Measurements from ENCODE around the gene LRFN4. TPM values are rescaled to one million over a fixed set of nuclear protein-coding genes. Genes with fewer than 3 reads are reported as not detected.

Gene LRFN4
- polyA plus RNA-seq, 1 donor from 2014 or later, result 2.2 TPM

GRCh38 chr11:66858939-66859685 lies 2.2 kb downstream of the LRFN4 start:
- H3K4me1 Mint-ChIP-seq, result peaks cover 0 to 9% (median 5%) of the 10 kb centered on the region in 3 donors
- H3K36me3 Mint-ChIP-seq, result no peaks in the 10 kb centered on the region
- no peak overlapping the region for H3K27ac Mint-ChIP-seq
- H3K9me3 Mint-ChIP-seq, result no peaks in the 10 kb centered on the region
- H3K27me3 Mint-ChIP-seq, result no peaks in the 10 kb centered on the region
- H3K4me3 Mint-ChIP-seq, result no peak overlapping the region

- Mint-ChIP-seq H3K9me3 (no peaks in the 10 kb centered on the region), H3K27me3 (no peaks in the 10 kb centered on the region), H3K27ac (no peak overlapping the region), H3K36me3 (no peaks in the 10 kb centered on the region), H3K4me1 (peaks cover 3 to 10% (median 9%) of the 10 kb centered on the region in 3 donors), H3K4me3 (peak overlapping the region in 1 of 4 donors; percentile 26)
Observed at GRCh38 chr11:66859686-66860448, 3.0 kb downstream of the LRFN4 start.

- Mint-ChIP-seq H3K4me3 (peak overlapping the region in 1 of 4 donors; percentile 26), H3K9me3 (no peaks in the 10 kb centered on the region), H3K27ac (no peak overlapping the region), H3K27me3 (no peaks in the 10 kb centered on the region), H3K4me1 (peaks cover 5 to 9% (median 7%) of the 10 kb centered on the region in 3 donors), H3K36me3 (no peaks in the 10 kb centered on the region)
Observed at GRCh38 chr11:66860449-66860831, 3.6 kb downstream of the LRFN4 start.

GRCh38 chr11:66861038-66861773 lies 4.3 kb downstream of the LRFN4 start:
- no peak overlapping the region for H3K4me3 Mint-ChIP-seq
- no peaks in the 10 kb centered on the region for H3K27me3 Mint-ChIP-seq
- no peaks in the 10 kb centered on the region for H3K9me3 Mint-ChIP-seq
- no peak overlapping the region for H3K27ac Mint-ChIP-seq
- H3K4me1 Mint-ChIP-seq, result peaks cover 0 to 7% (median 5%) of the 10 kb centered on the region in 3 donors
- no peaks in the 10 kb centered on the region for H3K36me3 Mint-ChIP-seq

GRCh38 chr11:66861774-66862558 lies 5.1 kb downstream of the LRFN4 start:
- Mint-ChIP-seq H3K27ac (no peak overlapping the region), H3K27me3 (no peaks in the 10 kb centered on the region), H3K4me1 (peaks cover 0 to 7% (median 5%) of the 10 kb centered on the region in 3 donors), H3K36me3 (no peaks in the 10 kb centered on the region), H3K9me3 (no peaks in the 10 kb centered on the region), H3K4me3 (no peak overlapping the region)

- H3K4me1 Mint-ChIP-seq, result peaks cover 0 to 7% (median 5%) of the 10 kb centered on the region in 3 donors
- no peaks in the 10 kb centered on the region for H3K27me3 Mint-ChIP-seq
- H3K36me3 Mint-ChIP-seq, result no peaks in the 10 kb centered on the region
- no peak overlapping the region for H3K27ac Mint-ChIP-seq
- peak overlapping the region in 1 of 4 donors; percentile 43 for H3K4me3 Mint-ChIP-seq
- no peaks in the 10 kb centered on the region for H3K9me3 Mint-ChIP-seq
Observed at GRCh38 chr11:66862559-66863037, 5.7 kb downstream of the LRFN4 start.

- Mint-ChIP-seq H3K36me3 (no peaks in the 10 kb centered on the region), H3K4me1 (peaks cover 3 to 11% (median 10%) of the 10 kb centered on the region in 3 donors), H3K27me3 (no peaks in the 10 kb centered on the region), H3K27ac (no peak overlapping the region), H3K9me3 (no peaks in the 10 kb centered on the region), H3K4me3 (no peak overlapping the region)
Observed at GRCh38 chr11:66863428-66864125, 6.7 kb downstream of the LRFN4 start.

- H3K9me3 Mint-ChIP-seq, result no peaks in the 10 kb centered on the region
- peak overlapping the region in 1 of 3 donors; percentile 69 for H3K27ac Mint-ChIP-seq
- H3K36me3 Mint-ChIP-seq, result no peaks in the 10 kb centered on the region
- peak overlapping the region in 1 of 4 donors; percentile 15 for H3K4me3 Mint-ChIP-seq
- peaks cover 6 to 17% (median 14%) of the 10 kb centered on the region in 3 donors for H3K4me1 Mint-ChIP-seq
- no peaks in the 10 kb centered on the region for H3K27me3 Mint-ChIP-seq
Observed at GRCh38 chr11:66864172-66864901, 7.5 kb downstream of the LRFN4 start.

GRCh38 chr11:66864924-66865697 lies 8.2 kb downstream of the LRFN4 start:
- peak overlapping the region in 1 of 4 donors; percentile 15 for H3K4me3 Mint-ChIP-seq
- H3K36me3 Mint-ChIP-seq, result no peaks in the 10 kb centered on the region
- H3K9me3 Mint-ChIP-seq, result no peaks in the 10 kb centered on the region
- H3K27ac Mint-ChIP-seq, result peak overlapping the region in 2 of 3 donors; percentile 59 to 69
- peaks cover 6 to 17% (median 14%) of the 10 kb centered on the region in 3 donors for H3K4me1 Mint-ChIP-seq
- H3K27me3 Mint-ChIP-seq, result no peaks in the 10 kb centered on the region

GRCh38 chr11:66866007-66866406 lies 9.1 kb downstream of the LRFN4 start:
- Mint-ChIP-seq H3K9me3 (no peaks in the 10 kb centered on the region), H3K27me3 (no peaks in the 10 kb centered on the region), H3K36me3 (no peaks in the 10 kb centered on the region), H3K27ac (no peak overlapping the region), H3K4me3 (no peak overlapping the region), H3K4me1 (peaks cover 6 to 17% (median 14%) of the 10 kb centered on the region in 3 donors)

GRCh38 chr11:66866511-66866986 lies 9.7 kb downstream of the LRFN4 start:
- no peaks in the 10 kb centered on the region for H3K9me3 Mint-ChIP-seq
- H3K4me3 Mint-ChIP-seq, result no peak overlapping the region
- no peak overlapping the region for H3K27ac Mint-ChIP-seq
- peaks cover 6 to 17% (median 14%) of the 10 kb centered on the region in 3 donors for H3K4me1 Mint-ChIP-seq
- H3K36me3 Mint-ChIP-seq, result no peaks in the 10 kb centered on the region
- H3K27me3 Mint-ChIP-seq, result no peaks in the 10 kb centered on the region

- Mint-ChIP-seq H3K36me3 (no peaks in the 10 kb centered on the region), H3K4me1 (peaks cover 6 to 17% (median 14%) of the 10 kb centered on the region in 3 donors), H3K4me3 (peak overlapping the region in 1 of 4 donors; percentile 62), H3K27me3 (no peaks in the 10 kb centered on the region), H3K9me3 (no peaks in the 10 kb centered on the region), H3K27ac (no peak overlapping the region)
Observed at GRCh38 chr11:66867425-66868040, 10.7 kb downstream of the LRFN4 start.
